ENCODE data around the gene TGFB1I1.

Gene TGFB1I1

DNA sequence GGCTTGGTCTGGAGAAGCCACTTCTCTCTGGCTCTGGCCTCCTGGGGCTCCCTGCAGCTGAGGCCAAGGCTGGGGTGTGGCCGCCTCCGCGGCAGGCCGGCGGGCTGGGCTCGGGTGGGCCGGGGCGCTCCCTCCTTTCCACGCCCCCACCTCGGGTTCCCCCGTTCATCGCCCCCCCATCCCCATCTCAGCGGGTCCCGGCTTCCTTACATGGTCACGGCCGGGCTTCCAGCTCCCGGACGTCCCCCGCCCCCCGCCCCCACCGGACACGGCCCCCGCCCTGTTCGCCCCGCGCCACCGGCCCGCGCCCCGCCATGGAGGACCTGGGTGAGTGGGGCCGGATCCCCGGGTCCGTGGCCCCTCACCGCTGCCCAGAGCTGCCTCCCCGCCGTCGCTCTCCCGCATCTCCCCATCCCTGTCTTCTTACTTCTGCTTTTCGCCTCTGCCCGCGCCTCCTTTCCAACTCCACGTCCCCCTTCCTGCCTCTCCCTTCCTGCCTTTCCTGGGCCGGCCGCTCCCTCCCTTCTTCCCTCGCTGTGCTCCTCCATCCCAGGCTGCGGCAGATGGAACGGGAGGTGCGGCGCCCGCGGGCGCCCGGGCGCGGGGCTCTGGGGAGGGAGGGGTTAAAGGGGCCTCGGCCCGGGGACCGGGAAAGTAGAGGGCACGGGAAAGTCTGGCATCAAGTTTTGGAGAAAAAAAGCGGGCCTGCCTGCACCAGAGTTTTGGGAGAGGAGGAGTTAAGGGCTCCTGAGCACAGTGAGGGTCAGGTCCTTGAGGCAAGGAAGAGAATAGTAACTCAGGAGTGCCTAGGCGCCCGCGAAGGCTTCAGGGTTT, at the start of gene TGFB1I1:
Gene TGFB1I1, plus strand, starts transcription at position 278 of the 834 bp plus-strand sequence. Its CDS starts 37 bp downstream, at position 315.
- H3K36me3 ChIP-seq (ENCODE audit: insufficient read depth, low read length): no peaks in the 10 kb centered on the region
- no peaks in the 10 kb centered on the region; the same call in 1 of the 2 replicates for H3K9me3 ChIP-seq (ENCODE audit: control insufficient read depth, insufficient read depth, low read length)
- H3K9ac ChIP-seq (ENCODE audit: low read depth, low read length): peak within 1 kb of the TSS; percentile 75
- peaks cover 6% of the 10 kb centered on the region; the same call in 1 of the 2 replicates for H3K4me1 ChIP-seq (ENCODE audit: insufficient read depth, low read length)

GRCh38 chr16:31423241-31423640, 48.7 kb upstream of the TGFB1I1 start:
- no peaks in the 10 kb centered on the region for H3K4me1 ChIP-seq (ENCODE audit: insufficient read depth, low read length)
- no peaks in the 10 kb centered on the region for H3K9me3 ChIP-seq (ENCODE audit: control insufficient read depth, insufficient read depth, low read length)
- H3K36me3 ChIP-seq (ENCODE audit: insufficient read depth, low read length): no peaks in the 10 kb centered on the region
- no peak overlapping the region for H3K9ac ChIP-seq (ENCODE audit: low read depth, low read length)

DNA sequence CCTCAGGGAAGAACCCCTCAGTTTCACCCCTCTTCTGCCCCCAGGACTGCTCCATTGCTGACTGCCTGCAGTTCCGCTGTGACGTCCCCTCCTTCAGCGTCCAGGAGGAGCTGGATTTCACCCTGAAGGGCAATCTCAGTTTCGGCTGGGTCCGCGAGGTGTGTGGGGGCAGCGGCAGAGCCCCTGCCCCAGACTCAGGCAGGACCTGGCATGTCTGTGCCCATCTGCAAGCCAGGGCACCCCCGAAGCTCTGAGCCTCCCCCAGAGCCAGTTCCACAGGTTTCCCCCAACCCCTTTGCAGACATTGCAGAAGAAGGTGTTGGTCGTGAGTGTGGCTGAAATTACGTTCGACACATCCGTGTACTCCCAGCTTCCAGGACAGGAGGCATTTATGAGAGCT, 48.2 kb upstream of the TGFB1I1 start:
- no peaks in the 10 kb centered on the region for H3K9me3 ChIP-seq (ENCODE audit: control insufficient read depth, insufficient read depth, low read length)
- H3K9ac ChIP-seq (ENCODE audit: low read depth, low read length): no peak overlapping the region
- H3K4me1 ChIP-seq (ENCODE audit: insufficient read depth, low read length): no peaks in the 10 kb centered on the region
- H3K36me3 ChIP-seq (ENCODE audit: insufficient read depth, low read length): no peaks in the 10 kb centered on the region

DNA sequence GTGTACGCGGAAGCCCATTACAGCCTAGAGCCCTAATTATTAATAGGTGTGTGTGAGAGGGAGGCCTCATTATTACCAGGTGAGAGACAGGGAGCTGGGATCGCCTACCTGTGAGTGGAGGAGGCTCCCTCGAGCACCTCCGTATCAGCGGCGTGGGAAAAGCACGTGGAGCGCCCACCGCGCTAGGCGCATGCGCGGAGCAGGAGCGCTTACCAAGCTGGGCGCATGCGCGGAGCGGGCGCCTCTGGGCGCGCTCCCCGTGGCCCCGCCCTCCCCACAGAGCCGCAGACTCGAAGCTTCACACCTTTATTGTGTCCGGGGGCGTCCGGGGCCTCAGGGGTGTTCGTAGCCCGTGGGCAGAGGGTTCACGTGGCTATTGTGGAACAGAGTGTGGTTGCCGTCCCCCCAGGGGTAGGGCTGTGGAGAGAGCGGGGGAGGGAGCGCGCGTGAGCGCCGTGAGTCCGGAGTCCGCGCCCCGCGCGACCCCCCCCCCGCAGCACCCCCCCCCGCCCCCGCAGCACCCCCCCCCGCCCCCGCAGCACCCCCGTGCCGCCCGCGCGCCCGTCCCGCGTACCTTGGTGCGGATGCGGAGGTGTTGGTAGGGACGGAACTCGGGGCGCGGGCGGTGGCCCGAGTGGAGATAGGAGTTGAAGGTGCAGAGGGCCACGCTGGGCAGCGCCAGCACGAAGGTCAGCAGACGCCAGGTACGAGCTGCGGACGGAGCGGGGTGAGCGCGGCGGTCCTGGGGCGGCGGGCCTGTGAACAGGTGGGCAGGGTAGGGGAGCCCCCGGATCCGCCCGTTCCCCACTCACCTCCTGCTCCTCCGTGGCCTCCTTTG, 44.3 kb upstream of the TGFB1I1 start:
- Histone ChIP-seq H3K9me3 (ENCODE audit: control insufficient read depth, insufficient read depth, low read length) (no peaks in the 10 kb centered on the region), H3K9ac (ENCODE audit: low read depth, low read length) (peak overlapping the region; percentile 19; the same call in 1 of the 2 replicates), H3K36me3 (ENCODE audit: insufficient read depth, low read length) (no peaks in the 10 kb centered on the region), H3K4me1 (ENCODE audit: insufficient read depth, low read length) (peaks cover 7% of the 10 kb centered on the region; the same call in 1 of the 2 replicates)

DNA sequence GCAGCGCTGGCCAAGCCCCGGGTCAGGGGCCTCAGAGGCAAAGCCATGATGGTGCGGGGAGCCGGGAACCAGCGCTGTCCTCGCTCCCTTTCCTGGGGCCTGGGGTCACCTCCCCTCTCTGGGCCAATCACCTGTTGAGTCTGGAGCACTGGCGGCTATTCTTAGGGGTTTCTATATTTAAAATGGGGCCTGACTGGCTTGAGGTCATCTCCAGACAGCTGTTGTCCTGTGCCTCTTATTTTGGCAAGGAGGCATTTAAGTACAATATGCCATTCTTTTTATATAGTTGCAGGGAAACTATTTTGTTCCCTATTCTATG, 43.7 kb upstream of the TGFB1I1 start, which contains the start of gene COX6A2:
Gene COX6A2, minus strand, starts transcription at position 82 of the 319 bp plus-strand sequence. Its CDS starts 35 bp downstream, at position 47.
- Histone ChIP-seq H3K9me3 (ENCODE audit: control insufficient read depth, insufficient read depth, low read length) (no peaks in the 10 kb centered on the region), H3K36me3 (ENCODE audit: insufficient read depth, low read length) (no peaks in the 10 kb centered on the region), H3K9ac (ENCODE audit: low read depth, low read length) (peak within 1 kb of the TSS; percentile 19; the same call in 1 of the 2 replicates), H3K4me1 (ENCODE audit: insufficient read depth, low read length) (peaks cover 7% of the 10 kb centered on the region; the same call in 1 of the 2 replicates)

DNA sequence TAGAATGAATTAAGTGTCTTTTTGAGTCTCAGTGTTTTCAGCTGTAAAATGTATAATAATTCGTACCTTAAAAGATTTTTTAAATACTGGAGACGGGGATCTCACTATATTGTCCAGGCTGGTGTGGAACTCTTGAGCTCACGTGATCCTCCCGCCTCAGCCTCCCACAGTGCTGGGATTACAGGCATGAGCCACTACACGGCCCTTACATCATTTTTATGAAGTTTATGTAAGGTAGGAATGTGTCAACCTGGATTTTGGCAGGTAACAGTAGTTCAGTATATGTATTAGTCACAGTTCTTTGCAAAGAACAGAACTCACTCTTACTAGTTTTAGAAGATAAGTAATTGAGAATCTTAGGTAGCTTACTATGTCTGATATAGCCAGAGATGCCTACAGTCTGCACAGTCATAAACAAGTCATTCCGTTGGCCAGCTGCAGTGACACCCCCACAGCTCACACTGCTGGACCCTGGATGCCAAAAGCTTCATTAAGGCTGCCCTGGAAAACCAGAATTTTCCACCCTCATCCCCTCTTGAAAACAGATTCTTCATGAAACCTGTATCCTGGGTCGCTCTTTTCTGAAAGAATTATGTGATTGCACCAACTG, 43.2 kb upstream of the TGFB1I1 start:
- Histone ChIP-seq H3K4me1 (ENCODE audit: insufficient read depth, low read length) (peaks cover 7% of the 10 kb centered on the region; the same call in 1 of the 2 replicates), H3K9me3 (ENCODE audit: control insufficient read depth, insufficient read depth, low read length) (no peaks in the 10 kb centered on the region), H3K9ac (ENCODE audit: low read depth, low read length) (no peak overlapping the region), H3K36me3 (ENCODE audit: insufficient read depth, low read length) (no peaks in the 10 kb centered on the region)

- no peaks in the 10 kb centered on the region for H3K9me3 ChIP-seq (ENCODE audit: control insufficient read depth, insufficient read depth, low read length)
- H3K36me3 ChIP-seq (ENCODE audit: insufficient read depth, low read length): no peaks in the 10 kb centered on the region
- H3K4me1 ChIP-seq (ENCODE audit: insufficient read depth, low read length): peaks cover 7% of the 10 kb centered on the region; the same call in 1 of the 2 replicates
- no peak overlapping the region for H3K9ac ChIP-seq (ENCODE audit: low read depth, low read length)
These were observed 42.6 kb upstream of the TGFB1I1 start for GRCh38 chr16:31429314-31429713.

DNA sequence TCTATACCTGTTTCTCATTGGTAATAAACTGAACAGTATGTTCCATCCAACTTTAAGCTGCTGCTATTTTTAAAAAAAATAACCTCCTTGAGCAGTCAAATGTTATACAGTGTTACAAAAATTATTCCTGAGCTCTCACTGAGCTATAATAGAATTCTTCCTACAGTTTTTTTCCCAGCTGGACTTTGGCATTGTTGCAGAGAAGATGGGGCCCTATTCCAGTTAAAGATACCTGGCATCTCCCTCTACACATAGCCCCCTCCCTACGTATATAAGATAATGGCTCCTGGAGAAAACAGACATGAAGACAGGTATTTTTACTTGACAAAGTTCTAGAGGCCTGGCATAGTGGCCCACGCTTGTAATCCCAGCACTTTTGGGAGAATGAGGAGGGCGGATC, 42.2 kb upstream of the TGFB1I1 start:
- Histone ChIP-seq H3K4me1 (ENCODE audit: insufficient read depth, low read length) (peaks cover 7% of the 10 kb centered on the region; the same call in 1 of the 2 replicates), H3K9me3 (ENCODE audit: control insufficient read depth, insufficient read depth, low read length) (no peaks in the 10 kb centered on the region), H3K36me3 (ENCODE audit: insufficient read depth, low read length) (no peaks in the 10 kb centered on the region), H3K9ac (ENCODE audit: low read depth, low read length) (no peak overlapping the region)

- no peak overlapping the region for H3K9ac ChIP-seq (ENCODE audit: low read depth, low read length)
- H3K36me3 ChIP-seq (ENCODE audit: insufficient read depth, low read length): no peaks in the 10 kb centered on the region
- no peaks in the 10 kb centered on the region for H3K9me3 ChIP-seq (ENCODE audit: control insufficient read depth, insufficient read depth, low read length)
- peaks cover 7% of the 10 kb centered on the region; the same call in 1 of the 2 replicates for H3K4me1 ChIP-seq (ENCODE audit: insufficient read depth, low read length)
These were observed 41.4 kb upstream of the TGFB1I1 start for GRCh38 chr16:31430380-31431052.

DNA sequence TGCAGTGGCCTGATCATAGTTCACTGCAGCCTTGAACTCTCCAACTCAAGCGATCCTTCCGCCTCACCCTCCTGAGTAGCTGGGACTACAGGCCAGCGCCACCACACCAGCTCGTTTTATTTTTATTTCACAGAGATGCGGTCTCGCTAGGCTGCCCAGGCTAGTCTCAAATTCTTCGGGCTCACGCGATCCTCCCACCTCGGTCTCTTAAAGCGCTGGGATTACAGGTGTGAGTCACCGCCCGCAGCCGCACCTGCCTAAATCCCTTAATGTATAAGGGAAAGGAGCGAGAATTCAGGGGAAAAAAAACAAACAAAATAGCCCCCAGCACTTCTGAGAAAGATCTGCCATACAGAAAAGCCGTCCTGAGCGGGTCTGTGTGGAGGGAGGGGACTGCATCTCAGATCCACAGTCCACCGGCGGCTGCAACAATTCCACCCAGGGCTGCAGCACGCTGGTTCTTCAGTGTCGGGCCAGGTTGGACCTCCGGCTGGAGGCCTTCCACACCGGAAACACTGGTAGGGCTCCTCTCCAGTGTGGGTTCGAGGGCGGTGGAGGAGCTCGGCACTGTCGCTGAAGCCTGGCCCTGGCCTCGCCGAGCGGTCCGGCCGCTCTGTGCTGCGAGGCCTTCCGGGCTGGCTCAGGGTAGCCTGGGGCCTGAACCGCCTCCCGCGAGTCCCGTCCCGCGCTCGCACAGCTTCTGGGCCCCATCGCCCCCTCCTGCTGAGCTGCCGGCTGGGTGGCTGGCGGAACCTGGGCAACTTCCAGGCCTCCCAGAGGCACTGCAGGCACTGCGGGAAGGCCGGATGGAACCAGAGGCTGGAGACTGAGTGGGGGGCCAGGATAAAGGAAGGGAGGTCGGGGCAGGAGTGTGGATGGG, 36.4 kb upstream of the TGFB1I1 start:
- no peaks in the 10 kb centered on the region for H3K36me3 ChIP-seq (ENCODE audit: insufficient read depth, low read length)
- peak overlapping the region; percentile 30; the same call in 1 of the 2 replicates for H3K9ac ChIP-seq (ENCODE audit: low read depth, low read length)
- H3K9me3 ChIP-seq (ENCODE audit: control insufficient read depth, insufficient read depth, low read length): no peaks in the 10 kb centered on the region
- H3K4me1 ChIP-seq (ENCODE audit: insufficient read depth, low read length): peaks cover 8% of the 10 kb centered on the region

DNA sequence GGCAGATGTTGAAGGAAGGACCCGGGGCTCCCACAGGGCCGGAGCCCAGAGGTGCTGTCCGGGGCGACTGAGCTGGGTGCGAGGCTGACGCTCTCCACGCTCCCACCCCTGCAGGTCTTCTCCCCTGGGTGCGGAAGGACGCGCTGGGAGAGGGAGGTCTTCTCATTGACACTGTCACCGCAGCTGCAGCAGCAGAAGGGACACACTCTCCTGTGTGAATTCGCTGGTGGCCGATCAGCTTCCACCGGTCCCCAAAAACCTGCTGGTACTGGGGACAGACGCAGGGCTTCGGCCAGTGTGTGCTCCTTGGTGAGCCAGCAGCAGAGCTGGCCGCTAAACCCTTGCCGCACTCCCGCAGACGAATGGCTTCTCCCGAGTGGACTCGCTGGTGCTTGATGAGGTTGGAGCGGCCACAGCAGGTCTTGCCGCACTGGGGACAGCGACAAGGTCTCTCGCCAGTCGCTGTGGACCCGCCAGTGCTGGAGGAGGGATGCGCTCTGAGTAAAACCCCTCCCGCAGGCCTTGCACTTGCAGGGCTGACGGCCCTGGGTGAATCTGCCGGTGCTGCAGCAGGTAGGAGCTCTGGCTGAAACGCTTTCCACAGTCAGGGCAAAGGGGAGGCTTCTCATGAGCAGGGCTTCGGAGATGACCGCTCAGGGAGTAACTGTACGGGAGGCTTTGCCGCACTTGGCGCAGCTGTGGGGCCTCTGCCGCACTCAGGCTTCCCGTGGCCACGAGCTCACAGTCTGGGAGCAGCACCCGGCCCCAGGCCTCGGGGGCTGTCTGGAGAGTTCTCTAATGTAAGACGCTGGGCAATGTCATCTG, 35.5 kb upstream of the TGFB1I1 start:
- no peaks in the 10 kb centered on the region for H3K36me3 ChIP-seq (ENCODE audit: insufficient read depth, low read length)
- H3K9me3 ChIP-seq (ENCODE audit: control insufficient read depth, insufficient read depth, low read length): no peaks in the 10 kb centered on the region
- peak overlapping the region; percentile 30; the same call in 1 of the 2 replicates for H3K9ac ChIP-seq (ENCODE audit: low read depth, low read length)
- H3K4me1 ChIP-seq (ENCODE audit: insufficient read depth, low read length): peaks cover 3% of the 10 kb centered on the region; the same call in 1 of the 2 replicates

- Histone ChIP-seq H3K4me1 (ENCODE audit: insufficient read depth, low read length) (peaks cover 3% of the 10 kb centered on the region; the same call in 1 of the 2 replicates), H3K9ac (ENCODE audit: low read depth, low read length) (no peak overlapping the region), H3K36me3 (ENCODE audit: insufficient read depth, low read length) (no peaks in the 10 kb centered on the region), H3K9me3 (ENCODE audit: control insufficient read depth, insufficient read depth, low read length) (no peaks in the 10 kb centered on the region)
These were observed 33.5 kb upstream of the TGFB1I1 start for GRCh38 chr16:31438414-31438813.
